GM18951 (cell line): ENCODE results near the gene TMED10.
"Not testable (repeated sequence)": the region's sequence is repeated elsewhere in the genome, so short reads cannot be mapped to it uniquely, and the experiment has no call there.

Source experiments
- POLR2A ChIP-seq: IDR thresholded peaks from 4 replicates; pipeline ENCODE4 v1.6.1; 2011; ENCODE audit warnings: mild to moderate bottlenecking; ENCODE audit not compliant: insufficient read length, insufficient read depth; ENCODE audit errors: extremely low read depth
- in situ Hi-C: fragments of 300-500 bp; cut with MboI; formaldehyde crosslinking; loops from one replicate; pipeline ENCODE4 v1.12.0; 2022; ENCODE audit warnings: low sequenced_read_pairs, mixed read lengths, inconsistent platforms; ENCODE audit not compliant: unreplicated experiment

The TMED10 gene

DNA sequence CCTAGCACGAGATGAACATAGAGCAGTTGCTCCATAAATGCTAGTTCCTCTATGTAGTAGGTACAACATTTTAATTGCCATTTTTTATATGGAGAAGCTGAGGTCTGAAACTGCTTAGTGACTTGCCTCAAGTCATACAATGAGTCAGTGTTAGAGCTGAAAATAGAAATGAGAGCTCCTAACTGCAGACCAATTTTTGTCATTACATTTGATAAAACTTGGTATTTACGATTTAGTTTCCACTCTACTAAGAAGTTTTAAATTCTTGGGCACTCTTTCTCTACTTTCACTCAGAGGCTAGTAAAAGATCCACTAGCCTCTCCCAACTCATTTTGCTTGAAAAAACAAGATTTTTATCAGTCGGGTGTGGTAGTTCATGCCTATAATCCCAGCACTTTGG lies 8.1 kb upstream of the TMED10 start:
- in situ Hi-C loops, result no loop called here
- no peak for TF ChIP-seq POLR2A

DNA sequence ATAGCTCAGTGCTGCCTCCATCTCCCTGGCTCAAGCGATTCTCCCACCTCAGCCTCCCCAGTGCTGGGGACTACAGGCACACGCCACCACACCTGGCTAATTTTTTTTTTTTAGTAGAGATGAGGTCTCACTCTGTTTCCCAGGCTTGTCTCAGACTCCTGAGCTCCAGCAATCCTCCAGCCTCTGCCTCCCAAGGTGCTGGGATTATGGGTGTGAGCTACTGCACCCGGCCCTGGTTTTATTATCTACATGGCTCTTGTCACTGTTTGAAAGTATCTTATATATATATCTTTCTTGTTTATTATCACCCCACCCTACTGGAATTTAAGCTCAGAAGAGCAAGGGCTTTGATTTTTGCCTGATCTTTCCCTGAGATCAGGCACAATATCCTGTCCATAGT lies 7.6 kb upstream of the TMED10 start:
- TF ChIP-seq POLR2A, result no peak
- in situ Hi-C loops, result no loop called here

DNA sequence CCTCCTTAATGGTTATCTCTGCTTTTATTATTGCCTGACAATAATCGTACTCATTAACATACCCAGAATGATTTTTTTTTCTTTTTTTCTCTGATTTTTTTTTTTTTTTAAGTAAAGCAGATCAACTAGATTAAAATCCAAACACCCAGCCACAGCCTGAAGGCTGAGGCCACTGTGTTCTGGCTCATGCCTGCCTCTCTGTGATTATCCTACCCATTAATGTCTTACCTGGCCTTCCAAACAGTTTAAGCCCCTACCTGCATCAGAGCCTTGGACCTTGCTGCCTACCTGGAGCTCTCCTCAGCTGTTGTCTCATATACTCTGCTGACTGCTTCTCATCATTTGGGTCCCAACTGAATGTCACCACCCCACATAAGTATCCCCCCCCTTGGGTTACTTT lies 6.8 kb upstream of the TMED10 start:
- in situ Hi-C loops, result no loop called here

DNA sequence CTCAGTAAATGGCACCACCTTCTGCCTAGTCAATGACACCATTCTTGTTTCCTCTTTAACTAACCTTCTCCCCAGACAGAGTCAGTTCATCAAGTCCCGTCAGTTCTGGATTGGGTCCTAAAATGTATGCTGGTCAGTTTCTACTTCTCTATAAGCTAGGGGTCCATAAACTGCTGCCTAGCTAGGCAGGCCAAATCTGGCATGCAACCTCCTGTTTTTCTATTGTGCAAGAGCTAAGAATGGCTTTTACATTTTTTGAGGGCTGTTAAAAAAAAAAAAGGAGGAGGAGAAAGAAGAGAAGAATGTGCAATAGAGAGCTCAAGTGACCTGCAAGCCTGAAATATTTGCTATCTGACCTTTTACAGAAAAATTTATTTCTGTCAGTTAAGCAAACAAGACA lies 6.4 kb upstream of the TMED10 start:
- TF ChIP-seq POLR2A, result no peak
- in situ Hi-C loops, result no loop called here

More for the DNA sequence above, 6.8 kb upstream of the TMED10 start:
- TF ChIP-seq POLR2A, result no peak

DNA sequence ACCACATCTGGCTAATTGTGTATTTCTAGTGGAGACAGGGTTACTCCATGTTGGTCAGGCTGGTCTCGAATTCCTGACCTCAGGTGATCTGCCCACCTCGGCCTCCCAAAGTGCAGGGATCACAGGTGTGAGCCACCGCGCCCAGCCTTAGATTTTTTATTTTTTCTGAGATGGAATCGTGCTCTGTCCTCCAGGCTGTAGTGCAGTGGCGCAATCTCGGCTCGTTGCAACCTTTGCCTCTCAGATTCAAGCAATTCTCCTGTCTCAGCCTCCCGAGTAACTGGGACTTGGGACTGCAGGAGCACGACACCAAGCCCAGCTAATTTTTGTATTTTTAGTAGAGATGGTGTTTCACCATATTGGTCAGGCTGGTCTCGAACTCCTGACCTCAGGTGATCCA lies 5.8 kb upstream of the TMED10 start:
- in situ Hi-C loops, result not testable (repeated sequence)

DNA sequence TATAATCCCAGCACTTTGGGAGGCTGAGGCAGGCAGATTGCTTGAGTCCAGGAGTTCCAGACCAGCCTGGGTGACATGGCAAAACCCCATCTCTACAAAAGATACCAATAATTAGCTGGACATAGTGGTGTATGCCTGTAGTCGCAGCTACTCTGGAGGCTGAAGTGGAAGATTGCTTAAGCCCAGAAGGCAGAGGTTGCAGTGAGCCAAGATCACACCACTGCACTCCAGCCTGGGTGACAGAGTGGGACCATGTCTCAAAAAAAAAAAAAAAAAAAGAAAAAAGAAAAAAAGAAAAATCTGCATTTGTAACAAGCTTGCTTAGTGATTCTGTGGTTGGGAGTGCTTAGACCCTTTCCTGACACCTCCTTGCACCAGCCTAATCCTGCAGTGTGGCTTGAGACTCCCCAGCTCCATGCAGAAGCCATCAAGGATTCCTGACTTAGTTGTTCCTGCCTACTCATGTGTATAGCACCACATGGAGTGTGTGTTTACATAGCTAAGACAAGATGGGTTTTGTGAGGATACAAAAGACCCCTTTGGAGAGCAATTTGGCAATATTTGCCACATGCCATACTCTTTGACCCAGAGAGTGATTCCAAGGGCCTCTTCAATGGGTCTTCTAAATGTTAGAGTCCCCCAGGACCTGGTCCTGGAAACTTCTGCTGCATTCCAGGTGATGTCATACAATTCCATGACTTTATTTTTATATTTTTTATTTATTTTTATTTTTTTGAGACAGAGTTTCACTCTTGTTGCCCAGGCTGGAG lies 5.1 kb upstream of the TMED10 start:
- in situ Hi-C loops, result no loop called here
- no peak for TF ChIP-seq POLR2A

DNA sequence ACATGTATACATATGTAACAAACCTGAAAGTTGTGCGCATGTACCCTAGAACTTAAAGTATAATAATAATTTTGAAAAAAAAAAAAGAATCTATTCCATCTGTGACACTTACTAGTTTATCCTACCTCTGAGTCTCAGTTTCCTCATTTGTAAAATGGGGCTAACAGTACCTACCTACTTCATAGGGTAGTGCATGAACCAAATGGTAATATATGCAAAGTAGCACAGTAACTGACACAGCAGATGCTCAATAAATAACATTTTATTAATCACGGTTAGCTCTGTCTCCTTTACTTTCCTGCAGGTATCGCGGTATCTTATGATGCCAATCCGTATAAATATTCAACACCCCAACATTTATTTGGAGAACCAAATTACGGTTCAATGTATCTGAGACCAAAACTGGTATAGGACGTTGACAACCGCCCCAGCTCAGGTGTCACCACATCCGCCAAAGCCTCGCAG lies 703 bp downstream of the TMED10 start:
- TF ChIP-seq POLR2A, result no peak
- in situ Hi-C loops, result no loop called here

DNA sequence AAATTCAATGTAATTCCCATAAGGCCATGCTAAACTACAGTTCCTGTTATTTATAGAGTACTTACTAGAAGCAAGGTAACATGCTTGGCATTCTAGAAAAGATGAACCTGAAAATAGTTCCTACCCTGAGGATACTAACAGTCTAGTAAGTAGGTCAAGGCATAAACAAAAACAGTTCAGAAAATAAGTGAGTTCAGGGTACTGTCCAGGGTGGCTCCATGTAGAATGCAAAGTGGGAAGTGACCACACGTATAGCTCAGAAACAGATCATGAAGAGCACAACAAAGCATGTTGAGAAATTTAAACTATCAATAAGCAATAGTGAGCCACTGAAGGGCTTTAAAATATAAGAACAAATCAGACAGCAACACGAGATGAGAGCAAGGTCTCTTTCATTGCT lies 2.3 kb downstream of the TMED10 start:
- no peak for TF ChIP-seq POLR2A
- in situ Hi-C loops, result no loop called here

DNA sequence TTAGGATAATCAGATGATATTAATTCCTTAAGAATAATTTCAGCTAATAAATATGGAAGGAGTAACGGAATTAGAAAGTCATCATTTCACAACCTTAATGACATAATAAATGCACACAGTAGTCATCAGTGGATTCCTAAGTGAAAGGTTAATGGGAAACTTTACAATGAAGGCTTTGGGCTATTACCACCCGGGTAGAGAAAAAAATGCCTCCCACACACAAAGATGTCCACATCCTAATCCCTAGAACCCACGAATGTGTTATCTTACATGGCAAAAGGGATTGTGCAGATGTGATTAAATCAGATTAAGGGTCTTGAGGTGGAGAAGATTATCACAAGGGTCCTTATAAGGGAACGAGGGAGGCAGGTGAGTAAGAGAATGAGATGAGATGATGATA lies 5.6 kb downstream of the TMED10 start:
- TF ChIP-seq POLR2A, result no peak
- in situ Hi-C loops, result no loop called here

DNA sequence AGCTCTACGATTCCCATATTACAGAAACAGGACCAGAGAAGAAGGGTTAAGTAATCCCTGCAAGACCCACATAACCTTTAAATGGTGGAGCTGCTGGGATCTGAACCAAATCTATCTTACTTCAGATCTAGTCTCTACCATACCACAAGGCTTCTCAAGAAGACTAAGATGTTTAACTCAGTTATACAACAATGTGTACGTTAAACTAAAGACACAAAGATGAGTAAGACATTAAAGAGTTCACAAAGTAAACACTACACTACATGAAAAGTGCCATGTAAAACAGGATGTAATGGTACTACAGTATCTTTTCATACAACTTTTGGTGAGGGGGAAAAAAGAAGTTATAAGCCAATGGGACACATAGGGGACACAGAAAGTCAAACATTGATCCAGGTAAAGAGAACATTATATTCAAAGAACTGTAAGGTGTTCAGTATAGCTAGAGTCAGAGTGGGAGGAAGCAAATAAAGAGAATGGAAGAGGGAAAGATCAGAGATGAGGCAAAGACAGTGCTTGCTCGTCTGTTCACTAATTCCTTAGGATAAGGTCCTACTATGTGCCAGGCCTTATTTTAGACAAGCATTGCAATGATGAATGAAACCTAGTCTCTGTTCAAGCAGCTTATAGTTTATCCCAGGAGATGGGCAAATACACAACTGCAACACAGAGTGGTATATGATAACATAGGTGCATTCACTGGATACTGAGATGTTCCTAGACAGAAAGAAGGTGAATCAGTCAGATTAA lies 7.7 kb downstream of the TMED10 start:
- no peak for TF ChIP-seq POLR2A
- in situ Hi-C loops, result no loop called here

DNA sequence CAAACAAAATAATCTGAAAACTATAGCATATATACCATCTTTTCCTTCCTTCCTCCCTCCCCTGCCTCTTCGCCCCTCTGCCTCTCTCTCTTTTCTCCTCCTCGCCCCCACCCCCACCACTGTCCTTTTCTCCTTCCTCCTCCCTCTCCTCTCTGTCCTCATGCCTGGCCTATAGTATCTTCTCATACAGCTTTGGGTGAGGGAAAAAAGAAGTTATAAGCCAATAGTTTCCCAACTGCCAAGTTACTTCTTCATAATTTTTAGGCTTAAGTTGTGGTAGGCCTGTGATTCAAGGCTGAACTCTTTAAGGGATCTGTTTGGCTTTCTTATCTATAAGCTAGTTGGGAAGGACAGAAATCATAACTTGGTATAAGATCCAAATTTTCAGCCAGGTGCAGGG lies 9.1 kb downstream of the TMED10 start:
- in situ Hi-C loops, result no loop called here
- TF ChIP-seq POLR2A, result no peak

DNA sequence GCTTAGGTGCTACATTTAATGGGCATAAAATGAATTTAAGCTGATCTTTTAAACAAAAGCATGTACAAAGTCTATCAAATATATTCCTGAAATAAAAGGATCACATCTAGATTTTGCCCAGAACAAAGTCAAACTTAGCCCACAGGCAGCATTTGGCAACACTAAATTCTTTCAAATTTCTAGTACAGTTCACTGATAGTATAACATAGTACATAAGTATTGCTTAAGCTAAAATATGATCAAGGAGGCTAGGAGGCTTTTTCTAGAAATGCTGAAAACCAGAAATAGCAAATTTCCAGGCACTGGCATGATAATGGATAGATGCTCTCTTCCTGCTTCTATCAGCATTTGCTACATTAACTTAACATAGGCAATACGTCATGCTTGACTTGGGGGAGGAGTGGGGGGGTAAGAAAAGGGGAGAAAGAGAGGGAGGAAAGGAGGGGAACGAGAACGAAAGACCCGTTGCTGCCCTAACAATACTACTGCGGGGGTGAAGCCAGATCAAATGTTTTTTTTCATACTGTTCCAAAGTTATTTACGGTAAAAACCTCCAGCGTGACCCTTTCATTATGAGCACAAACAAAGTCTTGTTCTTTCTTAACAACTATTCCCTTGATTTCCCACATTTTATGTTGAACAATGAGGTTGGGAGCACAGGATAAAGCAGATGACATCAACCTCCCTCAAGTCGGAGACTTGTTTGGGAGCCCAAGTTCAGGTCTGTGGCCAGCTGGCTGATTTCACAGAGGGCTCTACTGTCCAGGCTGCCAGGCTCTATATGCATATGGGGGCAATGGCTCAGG lies 10.6 kb downstream of the TMED10 start:
- TF ChIP-seq POLR2A, result no peak
- in situ Hi-C loops, result no loop called here

DNA sequence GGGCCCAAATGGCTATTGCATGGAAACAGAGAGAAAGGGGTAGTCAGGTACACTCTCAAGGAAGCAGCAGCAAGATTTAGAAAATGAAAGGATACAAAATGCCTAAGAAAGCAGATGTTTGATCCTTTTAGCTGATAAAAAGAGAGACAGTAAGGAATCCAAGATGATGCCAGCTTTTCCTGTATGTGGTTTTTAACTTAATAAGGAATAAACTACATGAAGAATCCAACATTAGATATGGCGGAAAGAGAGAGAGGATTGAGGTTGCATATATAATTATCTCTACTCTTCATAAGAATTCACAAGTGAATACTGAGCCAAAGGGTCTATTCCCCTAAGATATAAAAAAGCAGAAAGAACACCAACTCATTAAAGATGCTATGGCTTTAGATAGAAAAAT lies 11.6 kb downstream of the TMED10 start:
- TF ChIP-seq POLR2A, result no peak
- in situ Hi-C loops, result no loop called here
